Uterus (tissue), 4 donors: ENCODE measurements around the gene DPH6. TPM values are rescaled to one million over a fixed set of nuclear protein-coding genes. Genes with fewer than 3 reads are reported as not detected.

Source experiments
- DNase-seq, 2 donors: peaks; one replicate each; pipeline ENCODE4 v3.0.0-alpha.2; 2019 to 2020
- H3K27ac ChIP-seq, 2 donors: fragments of 200-600 bp; sonication (generic); 1 replicate in 1 of 2; 2 replicates in 1 of 2; pipeline ENCODE4 v1.5.1; 2016 to 2018
- H3K27me3 ChIP-seq, 2 donors: fragments of 200-600 bp; sonication (generic); one replicate each; pipeline ENCODE4 v1.5.1; 2018 to 2019; ENCODE audit warnings: control low read depth in 1 of 2
- H3K36me3 ChIP-seq, 2 donors: fragments of 200-600 bp; sonication (generic); one replicate each; pipeline ENCODE4 v1.5.1; 2019; ENCODE audit warnings: control low read depth in 1 of 2
- H3K4me1 ChIP-seq, 2 donors: fragments of 200-600 bp; sonication (generic); one replicate each; pipeline ENCODE4 v1.5.1; 2018 to 2019; ENCODE audit warnings: control low read depth in 1 of 2
- H3K4me3 ChIP-seq, 2 donors: fragments of 200-600 bp; sonication (generic); 1 replicate in 1 of 2; 2 replicates in 1 of 2; pipeline ENCODE4 v1.5.1; 2018 to 2019; ENCODE audit warnings: mild to moderate bottlenecking in 1 of 2
- H3K9me3 ChIP-seq, 2 donors: fragments of 200-600 bp; sonication (generic); one replicate each; pipeline ENCODE4 v1.5.1; 2019; ENCODE audit warnings: control low read depth in 1 of 2
- CTCF ChIP-seq, 4 experiments: fragments of 200-600 bp in 2 of 4; fragments of 450-650 bp in 2 of 4; sonication (generic) in 2 of 4; IDR thresholded peaks; one replicate each; pipeline ENCODE4 v1.5.1; 2016 to 2019; ENCODE audit warnings: antibody characterized with exemption in 4 of 4, mild to moderate bottlenecking in 2 of 4, moderate library complexity in 1 of 4
- POLR2A ChIP-seq, 2 donors: fragments of 450-650 bp; IDR thresholded peaks; one replicate each; pipeline ENCODE4 v1.6.1; 2016; ENCODE audit warnings: antibody characterized with exemption in 2 of 2, mild to moderate bottlenecking in 1 of 2, moderate library complexity in 1 of 2
- intact Hi-C: fragments of 100-400 bp; cut with DNase I; formaldehyde crosslinking; loops from one replicate; pipeline ENCODE4 v1.15.1; 2023; ENCODE audit warnings: low total_unique reads
- total RNA-seq, 4 donors: library from RNA; depleted of rRNA in 3 of 4; stranded (reverse); fragments of >200 nt in 3 of 4; gene quantifications; one replicate each; pipeline versions ENCODE4 v1.1.0 to v1.2.4, GENCODE V29; 2014 to 2023
- donor health status: DM: yes; HTN: yes; CAD: no.

Gene DPH6
- total RNA-seq, 4 donors from 2014 or later: 19.0 to 169 (median 36.2) TPM

GRCh38 chr15:35376707-35377106 is 169.3 kb downstream of the DPH6 start:
- H3K4me3 ChIP-seq: no peak overlapping the region
- H3K36me3 ChIP-seq: no peaks in the 10 kb centered on the region
- no peak overlapping the region for H3K27ac ChIP-seq
- no peaks in the 10 kb centered on the region for H3K4me1 ChIP-seq
- TF ChIP-seq POLR2A (IDR thresholded peaks at IDR 0.05): no peak
- TF ChIP-seq CTCF (IDR thresholded peaks at IDR 0.05): no peak
- no peaks in the 10 kb centered on the region for H3K27me3 ChIP-seq
- H3K9me3 ChIP-seq: no peaks in the 10 kb centered on the region
- intact Hi-C loops: no loop called here
- DNase-seq: no peak

- no peak for TF ChIP-seq CTCF (IDR thresholded peaks at IDR 0.05)
- TF ChIP-seq POLR2A (IDR thresholded peaks at IDR 0.05): no peak
- DNase-seq: no peak
- Histone ChIP-seq H3K4me1 (no peaks in the 10 kb centered on the region), H3K9me3 (no peaks in the 10 kb centered on the region), H3K4me3 (no peak overlapping the region), H3K27ac (no peak overlapping the region), H3K27me3 (no peaks in the 10 kb centered on the region), H3K36me3 (no peaks in the 10 kb centered on the region)
- intact Hi-C loops: no loop called here
Observed at GRCh38 chr15:35374661-35375060, 171.3 kb downstream of the DPH6 start.

GRCh38 chr15:35362195-35362829 is 183.7 kb downstream of the DPH6 start:
- no peaks in the 10 kb centered on the region for H3K27me3 ChIP-seq

GRCh38 chr15:35358824-35359223 is 187.1 kb downstream of the DPH6 start:
- H3K4me1 ChIP-seq: no peaks in the 10 kb centered on the region
- no peak overlapping the region for H3K4me3 ChIP-seq
- no peaks in the 10 kb centered on the region for H3K36me3 ChIP-seq
- intact Hi-C loops: no loop called here
- TF ChIP-seq CTCF (IDR thresholded peaks at IDR 0.05) (no peak), POLR2A (IDR thresholded peaks at IDR 0.05) (no peak)
- no peak overlapping the region for H3K27ac ChIP-seq
- H3K9me3 ChIP-seq: peaks cover 0 to 3% of the 10 kb centered on the region in 2 donors
- no peaks in the 10 kb centered on the region for H3K27me3 ChIP-seq
- DNase-seq: no peak

More at GRCh38 chr15:35362195-35362829, 183.7 kb downstream of the DPH6 start:
- no peak for DNase-seq
- intact Hi-C loops: no loop called here
- no peaks in the 10 kb centered on the region for H3K9me3 ChIP-seq
- H3K4me3 ChIP-seq: no peak overlapping the region
- H3K36me3 ChIP-seq: no peaks in the 10 kb centered on the region
- no peaks in the 10 kb centered on the region for H3K4me1 ChIP-seq
- TF ChIP-seq CTCF (IDR thresholded peaks at IDR 0.05): no peak
- TF ChIP-seq POLR2A (IDR thresholded peaks at IDR 0.05): no peak
- H3K27ac ChIP-seq: no peak overlapping the region

- Histone ChIP-seq H3K4me1 (no peaks in the 10 kb centered on the region), H3K27ac (no peak overlapping the region), H3K9me3 (peaks cover 0 to 3% of the 10 kb centered on the region in 2 donors), H3K36me3 (no peaks in the 10 kb centered on the region), H3K27me3 (no peaks in the 10 kb centered on the region), H3K4me3 (no peak overlapping the region)
- intact Hi-C loops: no loop called here
- TF ChIP-seq POLR2A (IDR thresholded peaks at IDR 0.05) (no peak), CTCF (IDR thresholded peaks at IDR 0.05) (no peak)
- DNase-seq: no peak
Observed at GRCh38 chr15:35351059-35351458, 194.9 kb downstream of the DPH6 start.
